Tibial nerve (tissue), 4 donors: Measurements from ENCODE around the gene PRB4. TPM values are rescaled to one million over a fixed set of nuclear protein-coding genes. Genes with fewer than 3 reads are reported as not detected.
"Not testable (repeated sequence)": the region's sequence is repeated elsewhere in the genome, so short reads cannot be mapped to it uniquely, and the experiment has no call there.

Experiments used
- DNase-seq, 2 donors: peaks; one replicate each; pipeline ENCODE4 v3.0.0-alpha.2; 2019; ENCODE audit warnings: low spot score in 2 of 2
- H3K27ac ChIP-seq, 4 donors: fragments of 200-600 bp; sonication (generic) in 3 of 4; one replicate each; pipeline ENCODE4 v1.5.1; 2017 to 2019; ENCODE audit warnings: mild to moderate bottlenecking in 1 of 4
- H3K27me3 ChIP-seq, 2 donors: fragments of 200-600 bp; sonication (generic) in 1 of 2; one replicate each; pipeline versions ENCODE4 v1.5.1 to v1.6.0; 2017 to 2019
- H3K36me3 ChIP-seq, 3 donors: fragments of 200-600 bp; sonication (generic); one replicate each; pipeline ENCODE4 v1.5.1; 2018 to 2019
- H3K4me1 ChIP-seq, 4 donors: fragments of 200-600 bp; sonication (generic) in 3 of 4; one replicate each; pipeline ENCODE4 v1.5.1; 2017 to 2019
- H3K4me3 ChIP-seq, 4 donors: fragments of 200-600 bp; sonication (generic) in 3 of 4; one replicate each; pipeline ENCODE4 v1.5.1; 2017 to 2019; ENCODE audit warnings: mild to moderate bottlenecking in 1 of 4, moderate library complexity in 1 of 4
- H3K9me3 ChIP-seq, 4 donors: fragments of 200-600 bp; sonication (generic) in 3 of 4; one replicate each; pipeline ENCODE4 v1.5.1; 2017 to 2019
- CTCF ChIP-seq, 5 experiments: fragments of 200-600 bp in 3 of 5; fragments of 450-650 bp in 2 of 5; sonication (generic) in 3 of 5; IDR thresholded peaks; one replicate each; pipeline ENCODE4 v1.5.1; 2016 to 2019; ENCODE audit warnings: antibody characterized with exemption in 5 of 5, mild to moderate bottlenecking in 3 of 5, moderate library complexity in 2 of 5
- EP300 ChIP-seq, 2 donors: sonication (generic); formaldehyde crosslinking; IDR thresholded peaks; one replicate each; pipeline ENCODE4 v1.6.1; 2017; ENCODE audit warnings: antibody characterized with exemption in 2 of 2, mild to moderate bottlenecking in 1 of 2
- POLR2A ChIP-seq, 2 donors: fragments of 450-650 bp; IDR thresholded peaks; one replicate each; pipeline ENCODE4 v1.6.1; 2017; ENCODE audit warnings: antibody characterized with exemption in 2 of 2, mild to moderate bottlenecking in 2 of 2, moderate library complexity in 2 of 2
- WGBS, 2 donors: methylation state at CpG; one replicate each; pipeline ENCODE4 v1.1.5; 2018; 5-methylcytosine and 5-hydroxymethylcytosine counted together
- total RNA-seq, 4 donors: library from RNA; depleted of rRNA; stranded (reverse); fragments of >200 nt; gene quantifications; one replicate each; pipeline ENCODE4 v1.1.0, GENCODE V29; 2016

The PRB4 gene
- total RNA-seq: not detected

GRCh38 chr12:11310336-11310735 is at the start of gene PRB4:
PRB4 (minus strand) TSS chr12:11310436; CDS start chr12:11310398, 38 bp downstream.
- H3K27me3 ChIP-seq: no peaks in the 10 kb centered on the region
- no peak for TF ChIP-seq POLR2A (IDR thresholded peaks at IDR 0.05)
- TF ChIP-seq CTCF (IDR thresholded peaks at IDR 0.05): no peak
- 73 to 76% methylated on average over 3 of the region's 3 CpGs for WGBS, 2 donors
- DNase-seq: no peak
- H3K4me3 ChIP-seq: no peak within 1 kb of the TSS
- H3K9me3 ChIP-seq: peaks cover 0 to 58% (median 2%) of the 10 kb centered on the region in 4 donors
- no peak within 1 kb of the TSS for H3K27ac ChIP-seq
- no peaks in the 10 kb centered on the region for H3K4me1 ChIP-seq
- H3K36me3 ChIP-seq: no peaks in the 10 kb centered on the region

- H3K27me3 ChIP-seq: not testable (repeated sequence)
- 27 to 41% methylated on average over 2 of the region's 2 CpGs for WGBS, 2 donors
Measured at GRCh38 chr12:11351736-11352135, 41.5 kb upstream of the PRB4 start.

GRCh38 chr12:11348439-11348838 is 38.2 kb upstream of the PRB4 start:
- 88 to 95% methylated on average over 9 of the region's 9 CpGs for WGBS, 2 donors
- no peaks in the 10 kb centered on the region for H3K36me3 ChIP-seq
- no peak for TF ChIP-seq EP300 (IDR thresholded peaks at IDR 0.05)
- TF ChIP-seq CTCF (IDR thresholded peaks at IDR 0.05): no peak
- TF ChIP-seq POLR2A (IDR thresholded peaks at IDR 0.05): no peak

More at GRCh38 chr12:11351736-11352135, 41.5 kb upstream of the PRB4 start:
- H3K27ac ChIP-seq, DNase-seq, H3K4me3 ChIP-seq, H3K4me1 ChIP-seq, H3K36me3 ChIP-seq: not testable (repeated sequence)
- peaks cover 0 to 16% (median 0%) of the 10 kb centered on the region in 4 donors for H3K9me3 ChIP-seq

GRCh38 chr12:11347810-11348209 is 37.6 kb upstream of the PRB4 start:
- 81 to 88% methylated on average over 6 of the region's 6 CpGs for WGBS, 2 donors
- peaks cover 0 to 32% (median 0%) of the 10 kb centered on the region in 4 donors for H3K9me3 ChIP-seq
- H3K4me3 ChIP-seq: no peak overlapping the region
- H3K27me3 ChIP-seq: no peaks in the 10 kb centered on the region
- TF ChIP-seq CTCF (IDR thresholded peaks at IDR 0.05) (no peak), EP300 (IDR thresholded peaks at IDR 0.05) (no peak), POLR2A (IDR thresholded peaks at IDR 0.05) (no peak)
- H3K36me3 ChIP-seq: no peaks in the 10 kb centered on the region
- no peak overlapping the region for H3K27ac ChIP-seq
- no peaks in the 10 kb centered on the region for H3K4me1 ChIP-seq
- DNase-seq: no peak

More at GRCh38 chr12:11348439-11348838, 38.2 kb upstream of the PRB4 start:
- DNase-seq: no peak
- H3K4me3 ChIP-seq: no peak overlapping the region
- H3K9me3 ChIP-seq: peaks cover 0 to 28% (median 0%) of the 10 kb centered on the region in 4 donors
- no peak overlapping the region for H3K27ac ChIP-seq
- H3K27me3 ChIP-seq: no peaks in the 10 kb centered on the region
- H3K4me1 ChIP-seq: no peaks in the 10 kb centered on the region

GRCh38 chr12:11344500-11344899 is 34.3 kb upstream of the PRB4 start:
- no peak for TF ChIP-seq CTCF (IDR thresholded peaks at IDR 0.05)
- TF ChIP-seq EP300 (IDR thresholded peaks at IDR 0.05): no peak
- no peak for TF ChIP-seq POLR2A (IDR thresholded peaks at IDR 0.05)
- WGBS, 2 donors: 37 to 39% methylated on average over 2 of the region's 2 CpGs
- no peak overlapping the region for H3K4me3 ChIP-seq

GRCh38 chr12:11324426-11324825 is 14.2 kb upstream of the PRB4 start:
- peaks cover 0 to 27% (median 0%) of the 10 kb centered on the region in 4 donors for H3K9me3 ChIP-seq
- H3K4me3 ChIP-seq: no peak overlapping the region
- H3K27ac ChIP-seq: no peak overlapping the region
- no peaks in the 10 kb centered on the region for H3K36me3 ChIP-seq
- no peaks in the 10 kb centered on the region for H3K27me3 ChIP-seq
- H3K4me1 ChIP-seq: no peaks in the 10 kb centered on the region
- WGBS, 2 donors: 96 to 98% methylated on average over 3 of the region's 3 CpGs
- no peak for DNase-seq
- TF ChIP-seq EP300 (IDR thresholded peaks at IDR 0.05) (no peak), CTCF (IDR thresholded peaks at IDR 0.05) (no peak), POLR2A (IDR thresholded peaks at IDR 0.05) (no peak)

More at GRCh38 chr12:11344500-11344899, 34.3 kb upstream of the PRB4 start:
- H3K9me3 ChIP-seq: peaks cover 0 to 38% (median 0%) of the 10 kb centered on the region in 4 donors
- H3K27ac ChIP-seq: no peak overlapping the region
- H3K36me3 ChIP-seq: no peaks in the 10 kb centered on the region
- no peak for DNase-seq
- H3K4me1 ChIP-seq: no peaks in the 10 kb centered on the region
- H3K27me3 ChIP-seq: no peaks in the 10 kb centered on the region
